H1 (cell line): ENCODE results near the gene RAB5B. TPM values are rescaled to one million over a fixed set of nuclear protein-coding genes. Genes with fewer than 3 reads are reported as not detected.

Source experiments
- CTCF ChIA-PET: fragments of 300-600 bp; sonication (Branson Sonifier 250); formaldehyde crosslinking; loops from one replicate; lab custom pipeline; 2021; ENCODE audit not compliant: partially characterized antibody; lab: Charles Lee
- POLR2A ChIA-PET: fragments of 300-600 bp; sonication (Branson Sonifier 250); formaldehyde crosslinking; loops from one replicate; lab custom pipeline; 2021; ENCODE audit warnings: inconsistent platforms; ENCODE audit not compliant: partially characterized antibody; lab: Charles Lee
- DNase-seq, 2 experiments: peaks; one replicate each; pipeline versions ENCODE4 v3.0.0 to v3.0.0-alpha.2; 2010 to 2022; ENCODE audit warnings: low spot score in 2 of 2, low read depth in 1 of 2, mixed read lengths in 1 of 2
- FAIRE-seq: peaks from 2 replicates; lab custom pipeline; 2011; peaks lifted over from hg19 to GRCh38; lab: Jason Lieb, UNC
- H2AFZ ChIP-seq: 2 replicates; pipeline ENCODE4 v1.8.1; 2012; ENCODE audit warnings: low read length, inconsistent platforms
- H2AK5ac ChIP-seq: 2 replicates; pipeline ENCODE4 v1.6.1; 2013; ENCODE audit warnings: low read depth, low read length
- H2BK120ac ChIP-seq: replicated peaks from 2 replicates; pipeline ENCODE3; 2013; ENCODE audit warnings: low read depth, low read length, inconsistent platforms
- H2BK12ac ChIP-seq: 2 replicates; pipeline ENCODE4 v1.6.1; 2013; ENCODE audit warnings: low read depth, low read length
- H2BK15ac ChIP-seq: 2 replicates; pipeline ENCODE4 v1.6.1; 2013; ENCODE audit warnings: low read length
- H2BK20ac ChIP-seq: 2 replicates; pipeline ENCODE4 v1.6.1; 2013; ENCODE audit warnings: low read length
- H2BK5ac ChIP-seq: 2 replicates; pipeline ENCODE4 v1.6.1; 2013; ENCODE audit warnings: low read depth, low read length
- H3K14ac ChIP-seq: 2 replicates; pipeline ENCODE4 v1.6.1; 2013; ENCODE audit warnings: inconsistent platforms; ENCODE audit not compliant: insufficient read length
- H3K18ac ChIP-seq: 2 replicates; pipeline ENCODE4 v1.6.1; 2013; ENCODE audit warnings: low read length; ENCODE audit errors: extremely low read depth
- H3K23ac ChIP-seq: 2 replicates; pipeline ENCODE4 v1.6.1; 2013; ENCODE audit warnings: inconsistent platforms; ENCODE audit not compliant: insufficient read length
- H3K23me2 ChIP-seq: 2 replicates; pipeline ENCODE4 v1.6.1; 2013; ENCODE audit warnings: low read depth, low read length
- H3K27ac ChIP-seq: 2 replicates; pipeline ENCODE4 v1.6.1; 2011; ENCODE audit warnings: low read depth, low read length, inconsistent platforms
- H3K27me3 ChIP-seq, 4 experiments: replicated peaks in 1 of 4; 1 replicate in 1 of 4; 2 replicates in 3 of 4; pipeline versions ENCODE4 v1.6.1 to v1.8.1; 2011 to 2013; ENCODE audit warnings: low read length in 3 of 4, mild to moderate bottlenecking in 3 of 4, inconsistent platforms in 2 of 4, mixed read lengths in 2 of 4, moderate library complexity in 1 of 4; ENCODE audit not compliant: control insufficient read depth in 3 of 4, insufficient read depth in 3 of 4; ENCODE audit errors: extremely low read depth in 1 of 4
- H3K36me3 ChIP-seq, 4 experiments: 2 replicates each; pipeline versions ENCODE4 v1.6.1 to v1.8.1; 2011 to 2013; ENCODE audit warnings: mild to moderate bottlenecking in 4 of 4, low read length in 3 of 4, moderate library complexity in 2 of 4, control low read depth in 1 of 4, inconsistent platforms in 1 of 4; ENCODE audit not compliant: insufficient read depth in 4 of 4, control insufficient read depth in 2 of 4
- H3K4ac ChIP-seq: replicated peaks from 2 replicates; pipeline ENCODE3; 2013; ENCODE audit warnings: low read length, low read depth, mixed read lengths, inconsistent platforms; ENCODE audit not compliant: insufficient read length
- H3K4me1 ChIP-seq, 4 experiments: replicated peaks in 1 of 4; 1 replicate in 1 of 4; 2 replicates in 3 of 4; pipeline versions ENCODE4 v1.6.1 to v1.8.1; 2011 to 2013; ENCODE audit warnings: low read length in 3 of 4, inconsistent platforms in 2 of 4, mixed read lengths in 1 of 4; ENCODE audit not compliant: insufficient read depth in 4 of 4, control insufficient read depth in 3 of 4
- H3K4me2 ChIP-seq, 2 experiments: 2 replicates each; pipeline versions ENCODE4 v1.6.1 to v1.8.1; 2011 to 2013; ENCODE audit warnings: low read depth in 2 of 2, low read length in 2 of 2, control low read depth in 1 of 2, inconsistent platforms in 1 of 2, mild to moderate bottlenecking in 1 of 2; ENCODE audit not compliant: insufficient read depth in 1 of 2
- H3K4me3 ChIP-seq, 4 experiments: fragments of 200-600, 300-600 bp in 1 of 4; sonication (generic), shearing (Covaris generic), sonication (Bioruptor Twin) in 1 of 4; 2 replicates each; pipeline versions ENCODE4 v1.5.1 to v1.8.1; 2011 to 2016; ENCODE audit warnings: low read length in 4 of 4, low read depth in 3 of 4, control low read depth in 2 of 4, inconsistent platforms in 2 of 4, mild to moderate bottlenecking in 2 of 4, mixed read lengths in 1 of 4, moderate library complexity in 1 of 4; ENCODE audit not compliant: insufficient read depth in 2 of 4; ENCODE audit errors: extremely low read depth in 1 of 4
- H3K56ac ChIP-seq: replicated peaks from 2 replicates; pipeline ENCODE3; 2013; ENCODE audit warnings: low read depth, mild to moderate bottlenecking, mixed read lengths, low read length, inconsistent platforms; ENCODE audit not compliant: insufficient read length
- H3K79me1 ChIP-seq: 2 replicates; pipeline ENCODE4 v1.6.1; 2013; ENCODE audit warnings: low read depth, low read length, control low read depth
- H3K79me2 ChIP-seq, 2 experiments: 2 replicates each; pipeline versions ENCODE4 v1.6.1 to v1.8.1; 2012 to 2013; ENCODE audit warnings: low read length in 2 of 2, mild to moderate bottlenecking in 2 of 2, inconsistent platforms in 1 of 2; ENCODE audit not compliant: insufficient read depth in 2 of 2, control insufficient read depth in 1 of 2
- H3K9ac ChIP-seq, 4 experiments: replicated peaks in 1 of 4; 1 replicate in 1 of 4; 2 replicates in 3 of 4; pipeline versions ENCODE4 v1.6.1 to v1.8.1; 2011 to 2013; ENCODE audit warnings: low read depth in 3 of 4, low read length in 3 of 4, control low read depth in 2 of 4, mild to moderate bottlenecking in 2 of 4, moderate library complexity in 2 of 4, inconsistent platforms in 1 of 4; ENCODE audit errors: extremely low read depth in 1 of 4
- H3K9me3 ChIP-seq, 2 experiments: 2 replicates each; pipeline versions ENCODE4 v1.6.1 to v1.8.1; 2012 to 2013; ENCODE audit warnings: mild to moderate bottlenecking in 2 of 2, moderate library complexity in 2 of 2, control low read depth in 1 of 2, inconsistent platforms in 1 of 2, low read depth in 1 of 2, low read length in 1 of 2, mixed read lengths in 1 of 2; ENCODE audit not compliant: insufficient read depth in 2 of 2
- H4K20me1 ChIP-seq, 2 experiments: replicated peaks in 1 of 2; 2 replicates each; pipeline versions ENCODE3 to v1.8.1; 2011 to 2013; ENCODE audit warnings: inconsistent platforms in 2 of 2, low read length in 2 of 2, mild to moderate bottlenecking in 1 of 2; ENCODE audit not compliant: insufficient read depth in 2 of 2, control insufficient read depth in 1 of 2
- H4K5ac ChIP-seq: 2 replicates; pipeline ENCODE4 v1.6.1; 2013; ENCODE audit warnings: low read length, low read depth, mixed read lengths, inconsistent platforms; ENCODE audit not compliant: insufficient read length
- H4K8ac ChIP-seq: 2 replicates; pipeline ENCODE4 v1.8.0; 2013; ENCODE audit warnings: mild to moderate bottlenecking, moderate library complexity, low read length, inconsistent platforms; ENCODE audit not compliant: insufficient read depth; ENCODE audit errors: extremely low read depth
- H4K91ac ChIP-seq: replicated peaks from 2 replicates; pipeline ENCODE3; 2013; ENCODE audit warnings: low read length, mixed read lengths, inconsistent platforms; ENCODE audit not compliant: insufficient read length
- ASH2L ChIP-seq: fragments of 200-600, 300-600 bp; sonication (generic); IDR thresholded peaks from one replicate; pipeline ENCODE4 v1.7.1; 2017; ENCODE audit warnings: low read length
- BCL11A ChIP-seq, 2 experiments: IDR thresholded peaks; one replicate each; pipeline ENCODE4 v1.6.1; 2011; ENCODE audit warnings: low read depth in 2 of 2, low read length in 2 of 2, mild to moderate bottlenecking in 2 of 2
- CHD2 ChIP-seq: IDR thresholded peaks from 2 replicates; pipeline ENCODE4 v1.6.1; 2012; ENCODE audit warnings: low read length, improper control_type of control experiment
- CTBP2 ChIP-seq: IDR thresholded peaks from 2 replicates; pipeline ENCODE4 v1.7.0; 2011; ENCODE audit warnings: borderline replicate concordance, mild to moderate bottlenecking, moderate library complexity, mixed read lengths, low read length; ENCODE audit not compliant: insufficient read depth, insufficient read length
- KDM4A ChIP-seq: IDR thresholded peaks from one replicate; pipeline ENCODE4 v1.7.1; 2012; ENCODE audit warnings: low read depth, mild to moderate bottlenecking, moderate library complexity, low read length, inconsistent platforms; ENCODE audit not compliant: severe bottlenecking
- PHF8 ChIP-seq: fragments of 200-600 bp; sonication (generic); conservative IDR thresholded peaks from 2 replicates; pipeline ENCODE4 v1.7.1; 2012; ENCODE audit warnings: low read depth, mild to moderate bottlenecking, inconsistent platforms, low read length, moderate library complexity
- POLR2A ChIP-seq, 2 experiments: IDR thresholded peaks; 1 replicate in 1 of 2; 2 replicates in 1 of 2; pipeline ENCODE4 v1.6.1; 2011; ENCODE audit warnings: low read depth in 2 of 2, low read length in 2 of 2, mild to moderate bottlenecking in 2 of 2; ENCODE audit errors: control extremely low read depth in 1 of 2
- RFX5 ChIP-seq: IDR thresholded peaks from 2 replicates; pipeline ENCODE4 v1.6.1; 2011; ENCODE audit warnings: low read depth, low read length, improper control_type of control experiment, borderline replicate concordance
- SIRT6 ChIP-seq: IDR thresholded peaks from one replicate; pipeline ENCODE4 v1.7.1; 2012; ENCODE audit warnings: low read length, inconsistent platforms
- TAF1 ChIP-seq: IDR thresholded peaks from 2 replicates; pipeline ENCODE4 v1.6.1; 2011; ENCODE audit warnings: mild to moderate bottlenecking, low read depth, low read length
- TBP ChIP-seq: IDR thresholded peaks from 2 replicates; pipeline ENCODE4 v1.6.1; 2011; ENCODE audit warnings: low read depth, low read length, improper control_type of control experiment
- WGBS, 2 experiments: shearing (Covaris generic) in 1 of 2; methylation state at CpG; one replicate each; pipeline versions ENCODE4 v1.1.6 to v1.1.7; 2013 to 2015; ENCODE audit warnings: low lambda C conversion rate in 2 of 2, mixed read lengths in 2 of 2, inconsistent platforms in 1 of 2, low coverage in 1 of 2, missing lambda C conversion rate in 1 of 2; ENCODE audit not compliant: insufficient replicate concordance in 2 of 2, insufficient coverage in 1 of 2, insufficient read length in 1 of 2; ENCODE audit errors: extremely low coverage in 1 of 2, missing lambda C conversion rate in 1 of 2; 5-methylcytosine and 5-hydroxymethylcytosine counted together
- polyA plus RNA-seq, 7 experiments: library from polyadenylated mRNA; depleted of rRNA in 3 of 7; stranded (reverse) in 5 of 7; unstranded in 2 of 7; fragments of >200 nt in 5 of 7; fragments of 200-250 nt in 2 of 7; gene quantifications; 1 replicate in 5 of 7; 2 replicates in 1 of 7; 4 replicates in 1 of 7; pipeline versions ENCODE4 v1.2.1 to v1.2.3, GENCODE V29; 2011 to 2013; ENCODE audit warnings: missing spikeins in 2 of 7, mixed read lengths in 2 of 7
- total RNA-seq: library from RNA; stranded (reverse); fragmentation: NEBNext Ultra II Directional; extraction: Animal tissue kit (Norgen Biotek cat#: 25700); gene quantifications from 2 replicates; pipeline ENCODE4 v1.2.1, GENCODE V29; 2021

Gene RAB5B
- total and polyA plus RNA-seq, 2 of the 8 experiments (the other 6 are each of a cell fraction or from before 2014, with no cell fraction given): 56.7 to 62.4 TPM

DNA sequence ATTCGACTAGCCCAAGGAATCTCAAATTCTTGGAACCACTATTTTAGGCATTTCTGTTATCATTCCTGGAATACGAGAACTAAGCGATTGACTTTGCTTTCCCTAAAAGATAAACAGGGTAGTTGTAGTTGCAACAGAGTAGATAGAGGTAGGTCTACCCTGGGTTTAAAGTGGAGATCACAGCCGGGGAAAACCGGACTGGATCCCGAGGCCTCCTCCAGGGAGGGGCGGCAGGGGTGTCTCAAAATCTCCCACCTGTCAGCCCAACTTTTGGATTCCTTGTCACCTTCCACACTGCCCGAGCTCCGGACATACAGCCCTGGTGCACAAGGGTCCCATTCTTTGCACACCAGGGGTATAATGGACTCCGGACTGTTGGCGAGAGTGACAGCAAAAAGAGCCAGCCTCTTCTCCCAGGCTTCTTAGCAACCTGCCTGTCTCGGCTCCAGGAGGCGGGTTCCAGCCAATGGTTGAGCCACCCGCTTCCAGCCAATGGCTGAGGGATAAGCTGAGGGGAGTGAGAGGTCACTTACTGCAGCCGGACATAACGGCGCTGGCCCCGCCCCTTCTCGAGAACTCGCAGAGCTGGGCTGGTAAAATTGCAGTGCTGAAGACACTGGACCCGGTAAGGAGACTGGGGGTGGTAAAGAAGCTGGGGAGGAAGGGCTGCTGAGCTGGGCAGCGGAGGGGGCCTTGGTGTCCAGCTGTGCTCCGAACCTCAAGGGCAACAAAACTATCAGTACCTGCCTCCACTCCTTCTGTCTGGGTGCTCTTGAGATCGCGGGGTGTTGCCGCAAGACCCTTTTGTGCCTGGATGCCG, 23.0 kb downstream of the RAB5B start, which contains the start of gene SUOX:
Gene SUOX, plus strand, starts transcription at position 562 of the 820 bp plus-strand sequence. CDS start 4,946 bp downstream, outside the sequence.
- peak within 1 kb of the TSS; percentile 87; the same call in 1 of the 2 replicates for H4K8ac ChIP-seq
- ChIA-PET POLR2A (interaction anchor here (0.6 to 5.4 kb wide), 17 partner anchors 10 to 255 kb away, joined by 3 to 55 read pairs (median 6); partner anchors contain the start of genes DNAJC14, RAB5B, RPS26 and ZC3H10), CTCF (interaction anchor here (0.8 to 13.5 kb wide), 29 partner anchors 9 to 523 kb away, joined by 3 to 256 read pairs (median 5); partner anchors contain the start of genes IKZF4, PYM1 and RAB5B)
- H3K4me2 ChIP-seq: peak within 1 kb of the TSS; percentile 94 to 95
- peak within 1 kb of the TSS; percentile 72 for H3K27ac ChIP-seq
- 10% methylated on average over 27 of the region's 27 CpGs; no CpG with 5 or more reads in 1 of the 2 experiments for WGBS, 2 experiments
- H3K23me2 ChIP-seq: peaks cover 8% of the 10 kb centered on the region
- no peaks in the 10 kb centered on the region for H3K9me3 ChIP-seq
- FAIRE-seq (peak; percentile 96), DNase-seq (peak; percentile 90 to 94)
- peak within 1 kb of the TSS in 3 of 4 experiments; percentile 54 to 95 (median 85); a peak in 6 of 7 replicates for H3K9ac ChIP-seq
- H3K4ac ChIP-seq: peak within 1 kb of the TSS; percentile 40
- peak within 1 kb of the TSS; percentile 37 for H4K91ac ChIP-seq
- peaks cover 0 to 4% (median 0%) of the 10 kb centered on the region in 4 experiments; a peak in 2 of 7 replicates for H3K4me1 ChIP-seq
- H3K18ac ChIP-seq: peak within 1 kb of the TSS; percentile 56
- no peaks in the 10 kb centered on the region; the same call in 1 of the 2 replicates for H3K79me1 ChIP-seq
- H2BK120ac ChIP-seq: no peak within 1 kb of the TSS
- no peaks in the 10 kb centered on the region for H4K20me1 ChIP-seq
- no peak within 1 kb of the TSS for H2AK5ac ChIP-seq
- H2BK20ac ChIP-seq: no peak within 1 kb of the TSS
- H3K79me2 ChIP-seq: no peaks in the 10 kb centered on the region; a peak in 1 of 4 replicates
- peaks cover 7 to 40% (median 20%) of the 10 kb centered on the region in 4 experiments; a peak in 5 of 8 replicates for H3K36me3 ChIP-seq
- H2BK15ac ChIP-seq: peak within 1 kb of the TSS; percentile 14; the same call in 1 of the 2 replicates
- H3K56ac ChIP-seq: peak within 1 kb of the TSS; percentile 55
- H2AFZ ChIP-seq: peak within 1 kb of the TSS; percentile 92
- peak within 1 kb of the TSS; percentile 68 for H4K5ac ChIP-seq
- H3K23ac ChIP-seq: peak within 1 kb of the TSS; percentile 57
- H3K14ac ChIP-seq: peak within 1 kb of the TSS; percentile 38
- H2BK12ac ChIP-seq: 0 out of 2 replicates have a peak within 1 kb of the TSS, but pooled peaks have one; percentile 35
- peak within 1 kb of the TSS; percentile 74; the same call in 1 of the 2 replicates for H2BK5ac ChIP-seq
- peak within 1 kb of the TSS; percentile 77 to 97 (median 89) for H3K4me3 ChIP-seq
- H3K27me3 ChIP-seq: no peaks in the 10 kb centered on the region
- TF ChIP-seq SIRT6 (no peak), CHD2 (0 out of 2 replicates have a peak, but pooled peaks have one; percentile 10), CTBP2 (no peak), TBP (peak; percentile 48; the same call in 1 of the 2 replicates), ASH2L (no peak), RFX5 (peak; percentile 71; the same call in 1 of the 2 replicates), TAF1 (peak; percentile 65; the same call in 1 of the 2 replicates), BCL11A (IDR thresholded peaks at IDR 0.05; ENCODE audit: low read depth in 2 of 2, low read length in 2 of 2) (no peak), KDM4A (peak; percentile 47), PHF8 (peak; percentile 43; the same call in 1 of the 2 replicates), POLR2A (IDR thresholded peaks at IDR 0.05; ENCODE audit: control extremely low read depth in 1 of 2, low read depth in 2 of 2, low read length in 2 of 2) (peak in 1 of 2 experiments; percentile 80; a peak in 2 of 3 replicates)
